Epithelial cell of proximal tubule (primary cell): Measurements from ENCODE around the gene KRTAP5-9. TPM values are rescaled to one million over a fixed set of nuclear protein-coding genes. Genes with fewer than 3 reads are reported as not detected.

Source experiments
- DNase-seq: peaks from one replicate; pipeline ENCODE4 v3.0.0-alpha.2; 2011; ENCODE audit warnings: low read depth
- H3K4me3 ChIP-seq: 2 replicates; pipeline ENCODE4 v1.5.1; 2011; ENCODE audit warnings: low read depth, mild to moderate bottlenecking, low read length
- total RNA-seq: library from RNA; depleted of rRNA; stranded (reverse); fragments of >200 nt; gene quantifications from 2 replicates; pipeline ENCODE4 v1.2.3, GENCODE V29; 2015
- TF ChIP-seq, protein P1 (sequence below): conservative IDR thresholded peaks from 2 replicates; pipeline ENCODE4 v1.5.1; 2012; ENCODE audit warnings: low read depth, mild to moderate bottlenecking, low read length

Gene KRTAP5-9, protein sequence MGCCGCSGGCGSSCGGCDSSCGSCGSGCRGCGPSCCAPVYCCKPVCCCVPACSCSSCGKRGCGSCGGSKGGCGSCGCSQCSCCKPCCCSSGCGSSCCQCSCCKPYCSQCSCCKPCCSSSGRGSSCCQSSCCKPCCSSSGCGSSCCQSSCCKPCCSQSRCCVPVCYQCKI
- total RNA-seq: not detected in 2 replicates

DNA sequence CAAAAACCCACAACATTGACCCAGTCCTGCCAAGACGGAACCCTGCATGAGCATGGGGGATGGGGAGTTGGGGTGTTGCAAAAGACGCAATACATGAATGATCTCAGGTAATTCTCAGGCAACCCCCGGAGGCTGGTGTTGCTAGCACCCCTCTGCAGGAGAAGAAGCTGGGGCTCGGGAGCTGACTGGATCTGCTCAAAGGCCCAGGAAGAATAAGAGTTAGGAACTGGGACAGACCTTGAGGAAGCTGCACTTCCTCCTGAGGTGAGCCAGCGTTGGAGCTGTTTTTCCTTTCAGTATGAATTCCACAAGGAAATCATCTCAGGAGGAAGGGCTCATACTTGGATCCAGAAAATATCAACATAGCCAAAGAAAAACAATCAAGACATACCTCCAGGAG, at the start of gene KRTAP5-9:
KRTAP5-9 (plus strand) TSS at position 301 of the 400 bp plus-strand sequence. CDS start 238 bp downstream, outside the sequence.
- TF ChIP-seq, protein P1, sequence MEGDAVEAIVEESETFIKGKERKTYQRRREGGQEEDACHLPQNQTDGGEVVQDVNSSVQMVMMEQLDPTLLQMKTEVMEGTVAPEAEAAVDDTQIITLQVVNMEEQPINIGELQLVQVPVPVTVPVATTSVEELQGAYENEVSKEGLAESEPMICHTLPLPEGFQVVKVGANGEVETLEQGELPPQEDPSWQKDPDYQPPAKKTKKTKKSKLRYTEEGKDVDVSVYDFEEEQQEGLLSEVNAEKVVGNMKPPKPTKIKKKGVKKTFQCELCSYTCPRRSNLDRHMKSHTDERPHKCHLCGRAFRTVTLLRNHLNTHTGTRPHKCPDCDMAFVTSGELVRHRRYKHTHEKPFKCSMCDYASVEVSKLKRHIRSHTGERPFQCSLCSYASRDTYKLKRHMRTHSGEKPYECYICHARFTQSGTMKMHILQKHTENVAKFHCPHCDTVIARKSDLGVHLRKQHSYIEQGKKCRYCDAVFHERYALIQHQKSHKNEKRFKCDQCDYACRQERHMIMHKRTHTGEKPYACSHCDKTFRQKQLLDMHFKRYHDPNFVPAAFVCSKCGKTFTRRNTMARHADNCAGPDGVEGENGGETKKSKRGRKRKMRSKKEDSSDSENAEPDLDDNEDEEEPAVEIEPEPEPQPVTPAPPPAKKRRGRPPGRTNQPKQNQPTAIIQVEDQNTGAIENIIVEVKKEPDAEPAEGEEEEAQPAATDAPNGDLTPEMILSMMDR: no peak
- H3K4me3 ChIP-seq: no peak within 1 kb of the TSS
- no peak for DNase-seq

DNA sequence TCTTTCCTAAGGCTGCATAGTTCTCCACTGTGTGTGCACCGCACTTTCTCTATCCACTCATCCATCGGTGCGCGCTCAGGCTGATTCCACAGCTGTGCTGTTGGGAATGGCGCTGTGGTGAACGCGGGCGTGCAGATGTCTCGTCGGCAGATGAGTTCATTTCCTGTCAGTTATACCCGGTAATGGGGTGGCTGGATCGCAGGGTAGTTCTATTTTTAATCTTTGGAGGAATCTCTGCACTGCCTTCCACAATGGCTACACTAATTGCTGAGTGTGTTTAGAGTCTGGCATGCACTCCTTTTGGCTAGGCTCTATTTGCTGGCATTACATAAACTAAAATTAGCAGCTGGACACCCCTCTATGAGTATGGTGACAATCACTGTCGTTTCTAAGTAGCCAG, 49.1 kb upstream of the KRTAP5-9 start:
- TF ChIP-seq, protein P1: no peak
- no peak for DNase-seq
- H3K4me3 ChIP-seq: no peak overlapping the region

DNA sequence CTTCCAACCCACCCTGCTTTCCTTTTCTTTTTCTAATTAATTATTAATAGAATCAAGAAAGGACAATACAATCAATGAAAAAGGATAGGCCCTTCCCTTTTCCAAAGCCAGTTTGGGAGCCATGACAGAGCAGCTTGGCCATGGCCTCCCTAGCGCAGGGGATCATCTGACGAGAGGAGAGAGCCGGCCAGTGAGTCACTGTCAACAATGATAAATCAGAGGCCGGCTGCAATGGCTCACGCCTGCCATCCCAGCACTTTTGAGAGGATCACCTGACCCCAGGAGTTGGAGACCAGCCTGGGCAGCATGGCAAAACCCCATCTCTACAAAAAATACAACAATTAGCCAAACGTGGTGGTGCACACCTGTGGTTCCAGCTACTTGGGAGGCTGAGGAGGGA, 48.7 kb upstream of the KRTAP5-9 start:
- TF ChIP-seq, protein P1: no peak
- H3K4me3 ChIP-seq: no peak overlapping the region
- DNase-seq: no peak

DNA sequence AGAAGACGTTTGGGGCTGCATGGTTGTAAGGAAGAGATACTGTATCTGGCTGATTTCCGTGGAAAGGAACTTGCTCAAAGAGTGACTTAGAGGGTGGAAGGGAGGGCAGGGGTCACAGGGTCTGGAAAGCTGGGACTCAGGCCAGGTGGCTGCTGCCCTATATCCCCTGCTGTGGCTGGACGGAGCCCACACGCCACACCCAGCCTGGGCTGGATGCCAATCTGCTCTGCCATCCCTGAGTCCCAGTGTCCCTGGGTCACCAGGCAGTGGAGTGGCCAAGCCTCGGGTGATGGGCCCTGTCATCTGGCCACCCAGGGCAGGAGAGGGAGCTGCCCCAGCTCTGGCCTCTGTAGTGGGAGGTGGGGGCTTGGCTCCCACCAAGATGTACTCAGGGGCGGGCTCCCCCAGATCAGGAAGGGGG, 47.6 kb upstream of the KRTAP5-9 start:
- DNase-seq: no peak
- TF ChIP-seq, protein P1: no peak
- no peak overlapping the region for H3K4me3 ChIP-seq

DNA sequence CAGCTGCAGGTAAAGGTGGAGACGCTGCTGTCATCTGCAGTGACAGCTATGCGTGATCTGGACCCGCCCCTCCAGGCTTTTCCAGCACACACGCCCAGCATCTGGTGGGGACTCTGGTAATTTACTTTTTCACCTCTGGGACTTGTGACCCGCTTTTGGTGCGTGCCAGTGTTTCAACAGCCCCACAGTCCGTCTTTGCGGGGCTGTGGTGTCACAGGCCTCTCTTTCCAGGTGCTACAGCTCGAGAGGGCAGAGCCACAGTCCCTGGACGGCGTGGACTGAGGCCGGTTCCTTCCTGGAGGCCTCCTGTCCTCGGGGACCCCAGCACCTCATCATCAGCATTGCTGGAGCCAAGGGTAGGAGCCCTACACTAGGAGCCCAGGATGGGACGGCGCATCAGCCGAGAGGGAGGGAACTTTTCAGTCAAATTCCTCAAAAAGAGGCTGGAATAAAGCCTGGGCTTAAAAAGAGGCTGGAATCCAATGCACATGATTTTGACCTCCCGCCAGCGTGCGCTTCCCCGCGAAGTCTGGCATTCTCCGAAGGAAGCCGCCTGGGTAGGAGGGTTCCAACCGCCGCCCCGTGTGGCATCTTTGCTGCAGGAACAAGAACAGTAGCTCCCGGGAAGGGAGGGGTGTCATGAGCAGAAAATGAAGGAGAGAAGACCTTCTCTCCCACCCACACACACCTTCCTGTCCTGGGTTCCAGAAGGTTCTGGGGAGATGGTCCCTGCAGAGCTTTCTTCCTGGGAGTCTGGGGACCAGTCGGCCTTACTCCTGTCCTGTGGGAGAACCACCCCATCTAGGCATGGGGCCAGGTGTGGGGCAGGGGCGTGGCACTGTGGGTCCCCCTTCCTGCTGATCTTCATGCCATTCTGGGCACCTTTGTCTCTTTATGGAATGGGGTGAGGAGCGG, 46.9 kb upstream of the KRTAP5-9 start:
- DNase-seq: no peak
- TF ChIP-seq, protein P1: no peak
- no peak overlapping the region for H3K4me3 ChIP-seq

DNA sequence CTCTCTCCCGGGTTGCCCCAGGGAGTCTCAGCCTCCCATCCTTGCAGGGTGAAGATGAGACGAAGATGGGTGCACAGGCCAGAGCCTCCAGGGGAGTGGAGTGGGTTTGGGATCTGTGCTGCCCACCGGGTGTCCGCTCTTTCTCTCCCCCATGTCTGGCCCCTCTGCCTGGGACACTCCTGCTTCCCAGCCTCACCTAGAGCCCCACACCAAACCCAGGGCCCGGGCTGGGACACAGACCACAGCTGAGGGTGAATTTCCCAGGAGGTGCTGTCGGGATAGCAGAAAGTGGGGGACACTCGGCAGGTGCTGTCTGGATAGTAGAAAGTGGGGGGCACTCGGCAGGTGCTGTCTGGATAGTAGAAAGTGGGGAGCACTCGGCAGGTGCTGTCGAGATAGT, 46.2 kb upstream of the KRTAP5-9 start:
- TF ChIP-seq, protein P1: no peak
- no peak overlapping the region for H3K4me3 ChIP-seq
- DNase-seq: no peak
